ENCODE measurements around the gene GNG14. TPM values are rescaled to one million over a fixed set of nuclear protein-coding genes. Genes with fewer than 3 reads are reported as not detected.

Gene GNG14
- total and polyA plus RNA-seq, 2 of the 13 experiments (the other 11 are each of a cell fraction or from before 2014, with no cell fraction given), result not detected

DNA sequence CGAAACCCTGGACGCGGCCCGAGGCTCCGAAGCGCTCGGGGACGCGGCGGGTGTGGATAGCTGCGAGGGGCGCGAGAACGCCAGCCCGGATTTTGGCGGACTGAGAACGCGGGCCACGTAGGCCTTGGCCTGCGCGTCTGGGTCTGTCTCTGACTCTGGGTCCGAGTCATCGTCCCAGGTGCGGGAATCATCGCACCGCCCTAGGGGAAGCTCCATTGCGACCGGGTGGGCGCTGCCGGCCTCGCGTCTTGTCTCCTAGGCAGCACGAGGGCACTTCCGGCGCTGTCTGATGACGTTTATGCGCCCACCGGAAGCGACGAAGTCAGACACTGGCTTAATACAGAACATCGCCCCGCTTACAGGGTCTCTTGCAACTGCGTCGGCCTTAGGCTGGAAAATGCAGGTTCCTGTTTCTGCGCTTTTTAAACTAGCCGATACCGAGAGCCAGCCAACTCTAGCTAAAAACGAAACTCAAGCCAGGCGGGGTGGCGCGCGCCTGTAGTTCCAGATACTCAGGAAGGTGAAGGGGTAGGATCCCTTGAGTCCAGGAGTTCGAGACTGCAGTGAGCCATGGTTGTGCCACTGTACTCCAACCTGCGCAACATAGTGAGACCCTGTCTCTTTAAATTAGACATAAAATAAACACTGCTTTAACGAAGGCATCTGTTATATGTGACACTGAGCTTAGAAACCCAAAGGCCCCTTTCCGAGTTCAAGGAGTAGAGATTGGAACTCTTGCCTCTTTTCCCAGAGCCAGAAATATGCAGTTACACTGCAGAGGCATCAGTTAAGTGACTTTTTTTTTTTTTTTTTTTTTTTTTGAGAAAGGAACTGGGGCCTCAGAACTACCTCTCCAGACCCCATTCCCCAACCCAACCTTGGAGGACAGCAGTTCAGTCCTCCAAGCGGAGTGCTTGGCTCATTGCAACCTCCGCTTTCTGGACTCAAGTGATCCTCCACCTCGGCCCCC, 8.9 kb downstream of the GNG14 start, which contains the start of gene FBXW9 (continued):
- TF ChIP-seq, protein P1, sequence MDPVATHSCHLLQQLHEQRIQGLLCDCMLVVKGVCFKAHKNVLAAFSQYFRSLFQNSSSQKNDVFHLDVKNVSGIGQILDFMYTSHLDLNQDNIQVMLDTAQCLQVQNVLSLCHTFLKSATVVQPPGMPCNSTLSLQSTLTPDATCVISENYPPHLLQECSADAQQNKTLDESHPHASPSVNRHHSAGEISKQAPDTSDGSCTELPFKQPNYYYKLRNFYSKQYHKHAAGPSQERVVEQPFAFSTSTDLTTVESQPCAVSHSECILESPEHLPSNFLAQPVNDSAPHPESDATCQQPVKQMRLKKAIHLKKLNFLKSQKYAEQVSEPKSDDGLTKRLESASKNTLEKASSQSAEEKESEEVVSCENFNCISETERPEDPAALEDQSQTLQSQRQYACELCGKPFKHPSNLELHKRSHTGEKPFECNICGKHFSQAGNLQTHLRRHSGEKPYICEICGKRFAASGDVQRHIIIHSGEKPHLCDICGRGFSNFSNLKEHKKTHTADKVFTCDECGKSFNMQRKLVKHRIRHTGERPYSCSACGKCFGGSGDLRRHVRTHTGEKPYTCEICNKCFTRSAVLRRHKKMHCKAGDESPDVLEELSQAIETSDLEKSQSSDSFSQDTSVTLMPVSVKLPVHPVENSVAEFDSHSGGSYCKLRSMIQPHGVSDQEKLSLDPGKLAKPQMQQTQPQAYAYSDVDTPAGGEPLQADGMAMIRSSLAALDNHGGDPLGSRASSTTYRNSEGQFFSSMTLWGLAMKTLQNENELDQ (CRISPR knock-in tag; IDR thresholded peaks at IDR 0.05; ENCODE audit: borderline replicate concordance), result no peak
- TF ChIP-seq ELK4 (CRISPR knock-in tag; IDR thresholded peaks at IDR 0.05; ENCODE audit: borderline replicate concordance) (peak; percentile 60; the same call in 1 of the 2 replicates), KLF11 (CRISPR knock-in tag; IDR thresholded peaks at IDR 0.05) (no peak; the same call in 1 of the 2 replicates), ZMYM3 (CRISPR knock-in tag; IDR thresholded peaks at IDR 0.05) (peak; percentile 33; the same call in 1 of the 2 replicates), ZNF205 (CRISPR knock-in tag; IDR thresholded peaks at IDR 0.05) (peak; percentile 64; the same call in 1 of the 2 replicates), SMAD1 (CRISPR knock-in tag; IDR thresholded peaks at IDR 0.05; ENCODE audit: borderline replicate concordance, low read depth) (no peak), MXD4 (CRISPR knock-in tag; IDR thresholded peaks at IDR 0.05) (peak; percentile 87), SNRNP70 (IDR thresholded peaks at IDR 0.05; ENCODE audit: low read depth, low read length) (no peak), WIZ (CRISPR knock-in tag; IDR thresholded peaks at IDR 0.05) (peak; percentile 87; the same call in 1 of the 2 replicates), JUN (CRISPR knock-in tag; IDR thresholded peaks at IDR 0.05) (no peak), ZNF317 (CRISPR knock-in tag; IDR thresholded peaks at IDR 0.05) (peak; percentile 59), IKZF4 (CRISPR knock-in tag; IDR thresholded peaks at IDR 0.05; ENCODE audit: borderline replicate concordance, low read depth, not compliant biosample characterization) (peak; percentile 76), THAP9 (CRISPR knock-in tag; IDR thresholded peaks at IDR 0.05; ENCODE audit: borderline replicate concordance) (peak; percentile 70; the same call in 1 of the 2 replicates), CHD2 (IDR thresholded peaks at IDR 0.05; ENCODE audit: low read depth, low read length) (no peak), E2F2 (CRISPR knock-in tag; IDR thresholded peaks at IDR 0.05; ENCODE audit: borderline replicate concordance) (no peak)
- TF ChIP-seq, protein P2, sequence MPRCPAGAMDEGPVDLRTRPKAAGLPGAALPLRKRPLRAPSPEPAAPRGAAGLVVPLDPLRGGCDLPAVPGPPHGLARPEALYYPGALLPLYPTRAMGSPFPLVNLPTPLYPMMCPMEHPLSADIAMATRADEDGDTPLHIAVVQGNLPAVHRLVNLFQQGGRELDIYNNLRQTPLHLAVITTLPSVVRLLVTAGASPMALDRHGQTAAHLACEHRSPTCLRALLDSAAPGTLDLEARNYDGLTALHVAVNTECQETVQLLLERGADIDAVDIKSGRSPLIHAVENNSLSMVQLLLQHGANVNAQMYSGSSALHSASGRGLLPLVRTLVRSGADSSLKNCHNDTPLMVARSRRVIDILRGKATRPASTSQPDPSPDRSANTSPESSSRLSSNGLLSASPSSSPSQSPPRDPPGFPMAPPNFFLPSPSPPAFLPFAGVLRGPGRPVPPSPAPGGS (CRISPR knock-in tag; IDR thresholded peaks at IDR 0.05), result peak; percentile 88
